CD4-positive, alpha-beta memory T cell (primary cell): ENCODE data around the gene SLC23A2. TPM values are rescaled to one million over a fixed set of nuclear protein-coding genes. Genes with fewer than 3 reads are reported as not detected.

Source experiments
- CTCF ChIA-PET: fragments of 350-600 bp; sonication (Branson Sonifier 250); formaldehyde crosslinking; loops from one replicate; lab custom pipeline; 2021; ENCODE audit warnings: inconsistent platforms; ENCODE audit not compliant: partially characterized antibody; lab: Charles Lee
- POLR2A ChIA-PET: fragments of 350-600 bp; sonication (Branson Sonifier 250); formaldehyde crosslinking; loops from one replicate; lab custom pipeline; 2021; ENCODE audit not compliant: partially characterized antibody; lab: Charles Lee
- DNase-seq, 5 donors: peaks; one replicate each; pipeline versions ENCODE4 v3.0.0 to v3.0.0-alpha.2; 2020 to 2022; ENCODE audit warnings: mixed read lengths in 1 of 5
- H3K27ac ChIP-seq: one replicate; pipeline ENCODE4 v1.7.0; 2013; ENCODE audit warnings: low read depth, low read length
- H3K27me3 ChIP-seq: 2 replicates; pipeline ENCODE4 v1.7.0; 2013; ENCODE audit warnings: mild to moderate bottlenecking, low read length, moderate library complexity; ENCODE audit not compliant: insufficient read depth
- H3K36me3 ChIP-seq: 2 replicates; pipeline ENCODE4 v1.7.0; 2013; ENCODE audit warnings: mild to moderate bottlenecking, low read length, moderate library complexity; ENCODE audit not compliant: insufficient read depth
- H3K4me1 ChIP-seq: 2 replicates; pipeline ENCODE4 v1.7.0; 2013; ENCODE audit warnings: mild to moderate bottlenecking, low read length, moderate library complexity; ENCODE audit not compliant: insufficient read depth
- H3K4me3 ChIP-seq, 2 donors: one replicate each; pipeline ENCODE4 v1.7.0; 2013; ENCODE audit warnings: low read length in 2 of 2, mild to moderate bottlenecking in 1 of 2
- H3K9me3 ChIP-seq, 2 donors: one replicate each; pipeline ENCODE4 v1.7.0; 2013; ENCODE audit warnings: low read length in 2 of 2, control low read depth in 1 of 2; ENCODE audit not compliant: control insufficient read depth in 1 of 2
- H3K27ac Mint-ChIP-seq, 7 donors: one replicate each; pipeline ENCODE4 v1.8.0; 2020 to 2021; ENCODE audit warnings: mixed read lengths in 7 of 7, mild to moderate bottlenecking in 6 of 7, inconsistent platforms in 3 of 7, moderate library complexity in 3 of 7
- H3K27me3 Mint-ChIP-seq, 2 donors: one replicate each; pipeline ENCODE4 v1.8.0; 2020 to 2021; ENCODE audit warnings: mixed read lengths in 2 of 2
- H3K36me3 Mint-ChIP-seq, 2 donors: one replicate each; pipeline ENCODE4 v1.8.0; 2020 to 2021; ENCODE audit warnings: mixed read lengths in 2 of 2, inconsistent platforms in 1 of 2, mild to moderate bottlenecking in 1 of 2
- H3K4me1 Mint-ChIP-seq, 4 donors: one replicate each; pipeline ENCODE4 v1.8.0; 2020 to 2021; ENCODE audit warnings: mixed read lengths in 4 of 4, mild to moderate bottlenecking in 1 of 4
- H3K4me3 Mint-ChIP-seq, 8 donors: one replicate each; pipeline ENCODE4 v1.8.0; 2020 to 2021; ENCODE audit warnings: mixed read lengths in 8 of 8, mild to moderate bottlenecking in 7 of 8, moderate library complexity in 6 of 8, inconsistent platforms in 3 of 8
- H3K9me3 Mint-ChIP-seq, 8 donors: one replicate each; pipeline ENCODE4 v1.8.0; 2020 to 2021; ENCODE audit warnings: mixed read lengths in 8 of 8, mild to moderate bottlenecking in 5 of 8, inconsistent platforms in 3 of 8, moderate library complexity in 1 of 8
- intact Hi-C: fragments of 100-400 bp; cut with micrococcal nuclease; formaldehyde crosslinking; loops from one replicate; pipeline ENCODE4 v1.15.1; 2023
- polyA plus RNA-seq, 2 donors: library from polyadenylated mRNA; unstranded; fragments of 300-500 nt; fragmentation: Illumina TruSeq; gene quantifications; one replicate each; pipeline ENCODE4 v1.2.3, GENCODE V29; 2021
- total RNA-seq, 2 experiments: library from RNA; stranded (reverse); gene quantifications; one replicate each; pipeline ENCODE4 v1.2.3, GENCODE V29; 2021

Gene SLC23A2
- total and polyA plus RNA-seq, 4 experiments from 2014 or later = 4.3 to 22.6 (median 16.6) TPM

DNA sequence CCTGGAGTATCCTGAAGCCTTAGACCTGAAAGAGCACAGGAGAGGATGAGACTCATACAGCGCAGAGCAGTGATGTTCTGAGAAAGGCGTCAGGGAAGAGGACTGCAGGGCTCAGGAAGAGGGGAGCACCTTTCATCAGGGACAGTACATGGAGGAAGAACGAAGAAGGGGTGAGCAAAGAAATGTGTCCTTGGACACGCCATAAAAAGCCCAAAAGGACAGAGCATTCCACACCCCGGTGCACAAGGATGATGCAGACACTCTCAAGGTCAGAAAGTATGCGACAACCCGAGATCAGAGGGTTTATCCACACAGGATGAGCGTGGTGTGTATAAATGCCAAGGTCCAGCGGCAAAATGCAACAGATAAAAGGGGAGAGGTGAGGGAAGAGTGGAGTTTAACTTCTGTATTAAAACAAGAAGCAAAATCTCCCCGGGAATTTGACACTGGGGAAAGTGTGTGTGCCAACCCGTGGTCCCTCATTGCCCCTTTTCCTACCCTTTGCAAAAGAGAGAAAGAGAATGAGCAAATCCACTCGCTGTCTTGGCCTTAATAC lies 64.4 kb downstream of the SLC23A2 start:
- intact Hi-C loops = no loop called here
- H3K27ac Mint-ChIP-seq = peak overlapping the region in 2 of 7 donors; percentile 56 to 77
- DNase-seq = no peak
- Histone ChIP-seq H3K4me1 (no peaks in the 10 kb centered on the region), H3K27ac (no peak overlapping the region), H3K9me3 (no peaks in the 10 kb centered on the region), H3K27me3 (no peaks in the 10 kb centered on the region), H3K4me3 (no peak overlapping the region), H3K36me3 (peaks cover 6% of the 10 kb centered on the region)
- ChIA-PET POLR2A (no interaction called here), CTCF (no interaction called here)
- H3K4me1 Mint-ChIP-seq = peaks cover 0 to 6% (median 3%) of the 10 kb centered on the region in 4 donors
- no peaks in the 10 kb centered on the region for H3K9me3 Mint-ChIP-seq
- H3K36me3 Mint-ChIP-seq = peaks cover 12 to 23% of the 10 kb centered on the region in 2 donors
- no peaks in the 10 kb centered on the region for H3K27me3 Mint-ChIP-seq
- no peak overlapping the region for H3K4me3 Mint-ChIP-seq

DNA sequence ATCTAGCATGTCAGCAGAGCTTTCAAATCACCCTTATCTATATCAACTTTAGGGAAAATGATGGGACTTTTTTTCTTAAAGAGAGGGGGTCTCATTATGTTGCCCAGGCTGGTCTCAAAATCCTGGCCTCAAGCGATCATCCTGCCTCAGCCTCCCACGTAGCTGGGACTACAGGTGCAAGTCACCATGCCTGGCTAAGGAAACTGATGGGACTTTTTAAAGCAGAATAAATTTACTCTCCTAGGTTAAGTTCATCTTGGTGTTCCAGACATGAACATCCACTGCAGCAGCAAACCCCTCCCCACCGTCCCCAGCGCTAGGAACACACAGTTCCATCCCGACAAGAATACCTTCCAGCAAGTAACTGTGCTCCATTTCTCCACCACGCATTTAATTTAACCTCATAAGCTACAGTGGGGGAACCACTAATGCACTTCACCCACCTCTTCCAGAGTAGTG lies 64.9 kb downstream of the SLC23A2 start:
- Mint-ChIP-seq H3K36me3 (peaks cover 17 to 28% of the 10 kb centered on the region in 2 donors), H3K4me3 (no peak overlapping the region), H3K9me3 (no peaks in the 10 kb centered on the region), H3K27ac (peak overlapping the region in 1 of 7 donors; percentile 77), H3K27me3 (no peaks in the 10 kb centered on the region), H3K4me1 (peaks cover 0 to 4% (median 2%) of the 10 kb centered on the region in 4 donors)
- ChIA-PET POLR2A (no interaction called here), CTCF (interaction anchor here (0.6 to 1.4 kb wide), 3 partner anchors 14 to 20 kb away, joined by 3 to 8 read pairs (median 4); no protein-coding TSS in a partner anchor)
- intact Hi-C loops = no loop called here
- no peak overlapping the region for H3K27ac ChIP-seq
- H3K36me3 ChIP-seq = peaks cover 6% of the 10 kb centered on the region
- DNase-seq = no peak
- no peaks in the 10 kb centered on the region for H3K9me3 ChIP-seq
- no peaks in the 10 kb centered on the region for H3K27me3 ChIP-seq
- H3K4me1 ChIP-seq = no peaks in the 10 kb centered on the region
- no peak overlapping the region for H3K4me3 ChIP-seq

DNA sequence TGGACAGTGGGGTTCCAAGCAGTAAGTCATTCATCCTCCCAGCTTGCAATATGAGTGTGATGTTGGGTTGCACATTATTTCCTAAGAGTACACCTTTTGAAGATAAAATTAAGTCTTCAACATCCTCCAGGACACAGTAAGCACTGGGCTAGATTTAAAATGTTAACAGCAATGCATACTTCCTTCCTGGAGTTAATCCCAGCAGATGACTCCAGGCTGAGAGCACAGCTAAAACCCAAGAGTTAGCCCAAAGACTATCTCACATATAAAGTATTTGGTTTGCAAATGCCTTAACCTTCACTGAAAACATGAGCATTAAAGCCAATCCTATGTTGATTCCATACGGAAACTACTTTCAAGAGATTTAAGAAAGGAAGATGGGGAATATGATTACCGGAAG lies 69.2 kb downstream of the SLC23A2 start:
- DNase-seq = no peak
- Mint-ChIP-seq H3K27ac (no peak overlapping the region), H3K27me3 (no peaks in the 10 kb centered on the region), H3K4me3 (no peak overlapping the region), H3K4me1 (peaks cover 0 to 5% (median 5%) of the 10 kb centered on the region in 4 donors), H3K9me3 (no peaks in the 10 kb centered on the region), H3K36me3 (peaks cover 35 to 37% of the 10 kb centered on the region in 2 donors)
- intact Hi-C loops = no loop called here
- Histone ChIP-seq H3K27ac (no peak overlapping the region), H3K9me3 (no peaks in the 10 kb centered on the region), H3K27me3 (no peaks in the 10 kb centered on the region), H3K4me1 (no peaks in the 10 kb centered on the region), H3K36me3 (peaks cover 6% of the 10 kb centered on the region), H3K4me3 (no peak overlapping the region)
- POLR2A ChIA-PET = no interaction called here
- CTCF ChIA-PET = no interaction called here

DNA sequence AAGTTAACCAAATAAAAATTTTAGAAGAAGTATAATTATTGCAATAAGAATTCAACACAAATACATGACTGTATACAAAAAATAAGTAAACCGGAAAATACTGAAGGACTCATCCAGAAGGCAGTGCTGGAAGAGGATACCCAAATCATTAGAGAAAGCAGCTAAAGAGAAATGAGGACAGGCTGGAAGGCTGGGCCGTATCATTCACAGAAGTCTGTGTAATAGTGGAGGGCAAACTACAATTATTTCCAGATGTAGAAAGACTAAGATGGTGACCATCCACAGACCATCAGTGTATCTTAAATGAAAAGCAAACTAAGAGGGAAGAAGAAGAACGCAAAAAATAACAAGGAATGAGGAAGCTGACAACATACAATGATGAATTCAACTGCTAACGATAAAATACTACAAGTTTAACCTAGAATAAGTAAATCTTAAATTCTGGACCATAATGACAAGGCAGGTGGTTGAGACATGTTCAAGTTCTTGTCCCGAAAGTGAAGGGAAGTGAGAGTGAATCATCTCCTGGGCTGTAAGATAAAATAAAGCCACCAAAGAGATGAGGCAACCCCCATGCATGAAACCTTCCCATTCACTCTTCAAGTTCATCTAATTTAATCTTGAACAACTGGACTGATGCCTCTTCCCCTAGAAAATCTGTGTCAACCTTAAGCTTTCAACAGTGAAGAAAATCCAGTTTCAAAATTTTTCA lies 71.5 kb downstream of the SLC23A2 start:
- H3K27ac ChIP-seq = no peak overlapping the region
- no peak overlapping the region for H3K4me3 Mint-ChIP-seq

GRCh38 chr20:4926531-4927156 lies 74.7 kb downstream of the SLC23A2 start:
- no peak overlapping the region for H3K4me3 ChIP-seq
- intact Hi-C loops = no loop called here
- Mint-ChIP-seq H3K36me3 (peaks cover 14 to 30% of the 10 kb centered on the region in 2 donors), H3K9me3 (no peaks in the 10 kb centered on the region), H3K4me1 (peaks cover 3 to 12% (median 8%) of the 10 kb centered on the region in 4 donors), H3K4me3 (no peak overlapping the region), H3K27me3 (no peaks in the 10 kb centered on the region), H3K27ac (no peak overlapping the region)
- H3K27ac ChIP-seq = no peak overlapping the region
- DNase-seq = no peak
- H3K9me3 ChIP-seq = no peaks in the 10 kb centered on the region
- ChIA-PET CTCF (no interaction called here), POLR2A (no interaction called here)
- no peaks in the 10 kb centered on the region for H3K4me1 ChIP-seq
- no peaks in the 10 kb centered on the region for H3K36me3 ChIP-seq
- no peaks in the 10 kb centered on the region for H3K27me3 ChIP-seq

More for the DNA sequence above, 71.5 kb downstream of the SLC23A2 start:
- Mint-ChIP-seq H3K4me1 (peaks cover 0 to 12% (median 5%) of the 10 kb centered on the region in 4 donors), H3K27me3 (no peaks in the 10 kb centered on the region), H3K27ac (peak overlapping the region in 1 of 7 donors; percentile 47), H3K9me3 (no peaks in the 10 kb centered on the region), H3K36me3 (peaks cover 33 to 39% of the 10 kb centered on the region in 2 donors)
- Histone ChIP-seq H3K4me1 (no peaks in the 10 kb centered on the region), H3K9me3 (no peaks in the 10 kb centered on the region), H3K36me3 (peaks cover 6% of the 10 kb centered on the region), H3K27me3 (no peaks in the 10 kb centered on the region), H3K4me3 (no peak overlapping the region)
- CTCF ChIA-PET = interaction anchor here (1.1 to 1.2 kb wide), 2 partner anchors 26 to 127 kb away, joined by 3 to 4 read pairs; no protein-coding TSS in a partner anchor
- DNase-seq = no peak
- POLR2A ChIA-PET = no interaction called here
- intact Hi-C loops = no loop called here

- POLR2A ChIA-PET = no interaction called here
- H3K36me3 ChIP-seq = no peaks in the 10 kb centered on the region
- H3K27ac Mint-ChIP-seq = peak overlapping the region in 2 of 7 donors; percentile 31 to 70
Measured at GRCh38 chr20:4925842-4926530, 75.3 kb downstream of the SLC23A2 start.

DNA sequence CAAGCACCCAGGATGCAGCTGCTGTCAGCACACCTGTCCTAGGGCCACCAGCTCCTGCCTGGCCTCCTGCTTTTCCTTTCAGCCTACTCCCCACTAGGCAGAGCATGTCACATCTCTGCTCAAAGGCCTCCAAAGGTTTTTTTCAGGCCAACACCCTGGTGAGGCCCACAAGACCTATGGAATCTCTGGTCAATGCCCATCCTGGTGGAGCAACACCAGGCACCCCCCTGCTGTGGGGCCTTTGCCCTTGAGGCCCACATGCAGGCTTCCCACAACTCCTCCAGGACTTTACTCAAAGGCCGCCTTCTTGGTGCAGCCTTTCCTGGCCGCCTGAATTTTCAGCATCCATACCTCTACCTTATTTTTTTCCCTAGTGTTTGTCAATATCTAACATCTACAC lies 76.9 kb downstream of the SLC23A2 start:
- Mint-ChIP-seq H3K36me3 (peaks cover 9 to 25% of the 10 kb centered on the region in 2 donors), H3K9me3 (no peaks in the 10 kb centered on the region), H3K27me3 (no peaks in the 10 kb centered on the region), H3K27ac (peak overlapping the region in 1 of 7 donors; percentile 70), H3K4me1 (peaks cover 7 to 12% (median 8%) of the 10 kb centered on the region in 4 donors), H3K4me3 (no peak overlapping the region)
- no peak overlapping the region for H3K4me3 ChIP-seq
- intact Hi-C loops = no loop called here
- H3K9me3 ChIP-seq = no peaks in the 10 kb centered on the region
- CTCF ChIA-PET = no interaction called here
- H3K4me1 ChIP-seq = no peaks in the 10 kb centered on the region
- no peaks in the 10 kb centered on the region for H3K27me3 ChIP-seq
- POLR2A ChIA-PET = no interaction called here
- no peaks in the 10 kb centered on the region for H3K36me3 ChIP-seq
- DNase-seq = no peak
- no peak overlapping the region for H3K27ac ChIP-seq

More at GRCh38 chr20:4925842-4926530, 75.3 kb downstream of the SLC23A2 start:
- Mint-ChIP-seq H3K36me3 (peaks cover 10 to 25% of the 10 kb centered on the region in 2 donors), H3K4me1 (peaks cover 4 to 13% (median 8%) of the 10 kb centered on the region in 4 donors), H3K9me3 (no peaks in the 10 kb centered on the region), H3K27me3 (no peaks in the 10 kb centered on the region), H3K4me3 (no peak overlapping the region)
- no peak overlapping the region for H3K4me3 ChIP-seq
- H3K9me3 ChIP-seq = no peaks in the 10 kb centered on the region
- H3K27ac ChIP-seq = no peak overlapping the region
- CTCF ChIA-PET = no interaction called here
- no peaks in the 10 kb centered on the region for H3K4me1 ChIP-seq
- no peaks in the 10 kb centered on the region for H3K27me3 ChIP-seq
- intact Hi-C loops = no loop called here
- DNase-seq = no peak
